MM.1S (cell line): ENCODE results near the gene APOBEC2.

ENCODE experiments used
- DNase-seq: peaks from one replicate; pipeline ENCODE4 v3.0.0-alpha.2; 2015
- H2AFZ ChIP-seq: fragments of 300-600 bp; sonication (generic); 2 replicates; pipeline ENCODE4 v1.6.0; 2016; ENCODE audit warnings: antibody characterized with exemption, low read length
- H3F3A ChIP-seq: fragments of 300-600 bp; sonication (generic); 2 replicates; pipeline ENCODE4 v1.6.1; 2016; ENCODE audit warnings: mild to moderate bottlenecking, antibody characterized with exemption, low read length, moderate library complexity, mixed read lengths; ENCODE audit not compliant: insufficient read depth
- H3K27ac ChIP-seq: fragments of 300-600 bp; sonication (generic); 2 replicates; pipeline ENCODE4 v1.5.1; 2016; ENCODE audit warnings: mild to moderate bottlenecking, low read length
- H3K27me3 ChIP-seq: fragments of 300-600 bp; sonication (generic); replicated peaks from 2 replicates; pipeline ENCODE4 v1.6.0; 2016; ENCODE audit warnings: low read length; ENCODE audit not compliant: insufficient read depth
- H3K36me3 ChIP-seq: fragments of 300-600 bp; sonication (generic); replicated peaks from 2 replicates; pipeline ENCODE4 v1.6.1; 2016; ENCODE audit warnings: mild to moderate bottlenecking, low read length, mixed read lengths; ENCODE audit not compliant: insufficient read depth
- H3K4me1 ChIP-seq: fragments of 300-600 bp; sonication (generic); 2 replicates; pipeline ENCODE4 v1.6.1; 2016; ENCODE audit warnings: low read length, mixed read lengths
- H3K4me2 ChIP-seq: fragments of 300-600 bp; sonication (generic); 2 replicates; pipeline ENCODE4 v1.6.0; 2016; ENCODE audit warnings: low read depth, low read length
- H3K4me3 ChIP-seq: fragments of 300-600 bp; sonication (generic); 2 replicates; pipeline ENCODE4 v1.5.1; 2016; ENCODE audit warnings: low read length, mixed read lengths
- H3K79me2 ChIP-seq: fragments of 300-600 bp; sonication (generic); 2 replicates; pipeline ENCODE4 v1.6.1; 2016; ENCODE audit warnings: mixed run types, low read length, mixed read lengths
- H3K9ac ChIP-seq: fragments of 300-600 bp; sonication (generic); 2 replicates; pipeline ENCODE4 v1.6.1; 2016; ENCODE audit warnings: low read length, mixed read lengths
- H3K9me2 ChIP-seq: fragments of 300-600 bp; sonication (generic); replicated peaks from 2 replicates; pipeline ENCODE4 v1.6.1; 2016; ENCODE audit warnings: mild to moderate bottlenecking, low read length, mixed read lengths; ENCODE audit not compliant: insufficient read depth
- H3K9me3 ChIP-seq: fragments of 300-600 bp; sonication (generic); replicated peaks from 2 replicates; pipeline ENCODE4 v1.6.1; 2016; ENCODE audit warnings: mild to moderate bottlenecking, low read length, mixed read lengths; ENCODE audit not compliant: insufficient read depth
- H4K20me1 ChIP-seq: fragments of 300-600 bp; sonication (generic); 2 replicates; pipeline ENCODE4 v1.6.1; 2016; ENCODE audit warnings: mild to moderate bottlenecking, low read length, moderate library complexity, mixed read lengths; ENCODE audit not compliant: insufficient read depth
- EZH2 ChIP-seq: fragments of 300-600 bp; sonication (generic); optimal IDR thresholded peaks from 2 replicates; pipeline ENCODE3; 2017; ENCODE audit warnings: low read depth, mild to moderate bottlenecking, antibody characterized with exemption, low read length, mixed read lengths
- EZH2phosphoT487 ChIP-seq: fragments of 300-600 bp; sonication (generic); IDR thresholded peaks from 2 replicates; pipeline ENCODE4 v1.6.1; 2018; ENCODE audit warnings: antibody characterized with exemption, low read length
- TF ChIP-seq, protein P1 (sequence below): fragments of 300-600 bp; sonication (generic); IDR thresholded peaks from 2 replicates; pipeline ENCODE4 v1.5.1; 2016; ENCODE audit warnings: antibody characterized with exemption, low read length, mixed read lengths

Gene APOBEC2

DNA sequence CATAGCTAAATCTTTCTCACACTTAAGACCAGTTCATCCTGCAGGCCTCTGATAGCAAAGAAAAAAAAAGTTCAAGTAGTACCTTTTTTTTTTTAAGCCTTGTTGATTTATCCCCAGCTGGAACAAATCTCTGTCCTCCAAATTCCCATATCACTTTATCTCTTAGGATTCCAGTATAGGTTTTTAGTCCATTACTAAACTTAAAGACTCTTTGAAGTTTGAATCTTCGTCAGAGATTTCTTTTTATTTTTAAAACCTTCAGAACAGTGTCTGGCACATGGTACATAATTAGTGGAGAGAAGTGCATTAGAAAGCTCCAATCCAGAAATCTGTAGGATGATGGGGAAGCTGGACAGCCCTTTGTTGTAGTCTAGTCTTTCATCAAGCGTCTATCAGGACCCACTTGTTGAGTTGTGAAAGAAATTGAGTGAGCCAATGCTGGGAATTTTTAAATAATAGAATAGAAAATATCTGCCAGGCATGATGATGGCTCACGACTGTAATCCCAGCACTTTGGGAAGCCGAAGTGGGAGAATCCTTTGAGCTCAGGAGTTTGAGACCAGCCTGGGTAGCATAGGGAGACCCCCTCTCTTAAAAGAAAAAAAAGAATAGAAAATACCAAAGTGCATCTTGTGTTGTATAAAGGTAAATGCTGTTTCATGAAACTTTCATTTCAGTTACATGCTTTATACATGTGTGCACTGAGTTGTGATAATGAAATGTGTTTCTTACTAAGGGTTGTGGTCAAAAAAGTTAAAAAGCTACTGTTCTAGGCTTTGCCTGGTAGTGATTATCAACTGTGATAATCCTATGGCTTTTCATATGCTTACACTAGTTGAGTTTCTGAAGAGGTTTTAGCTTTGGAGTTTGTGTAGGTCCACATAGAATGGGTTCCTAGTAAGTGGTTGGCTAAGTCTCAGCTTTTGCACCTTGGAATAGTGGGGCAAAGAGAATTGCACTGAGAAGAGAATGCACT is 22.9 kb downstream of the APOBEC2 start:
- no peak overlapping the region for H3K4me3 ChIP-seq

DNA sequence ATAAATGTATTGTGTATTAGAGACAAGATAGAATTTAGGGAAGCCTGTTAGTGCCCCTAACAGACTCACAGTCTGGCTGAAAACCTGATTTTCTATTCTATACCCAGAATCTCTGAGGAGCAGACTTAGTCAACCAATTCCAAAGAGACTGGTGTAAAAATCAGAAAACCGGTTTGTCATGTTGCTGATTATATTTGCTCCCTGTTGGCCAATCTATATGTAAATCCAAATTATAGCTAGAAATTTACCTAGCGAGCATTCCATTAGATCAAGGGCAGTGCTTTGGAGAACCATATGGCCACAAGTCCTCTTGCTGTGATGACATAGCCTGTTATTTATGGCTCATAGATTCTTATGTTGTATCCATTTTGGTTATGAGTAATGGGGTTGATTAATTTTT is 24.5 kb downstream of the APOBEC2 start:
- Histone ChIP-seq H3K9me3 (no peaks in the 10 kb centered on the region), H3K9ac (no peak overlapping the region), H3K9me2 (no peaks in the 10 kb centered on the region), H3F3A (peaks cover 12% of the 10 kb centered on the region), H3K27ac (no peak overlapping the region), H3K4me3 (no peak overlapping the region), H3K36me3 (peaks cover 10% of the 10 kb centered on the region), H4K20me1 (no peaks in the 10 kb centered on the region), H3K27me3 (no peaks in the 10 kb centered on the region), H3K4me1 (0 out of 2 replicates have a peak, but pooled peaks cover 3% of the 10 kb centered on the region), H2AFZ (no peak overlapping the region), H3K4me2 (no peak overlapping the region), H3K79me2 (peaks cover 90% of the 10 kb centered on the region)
- no peak for DNase-seq
- TF ChIP-seq EZH2phosphoT487 (no peak), EZH2 (no peak)
- TF ChIP-seq, protein P1, sequence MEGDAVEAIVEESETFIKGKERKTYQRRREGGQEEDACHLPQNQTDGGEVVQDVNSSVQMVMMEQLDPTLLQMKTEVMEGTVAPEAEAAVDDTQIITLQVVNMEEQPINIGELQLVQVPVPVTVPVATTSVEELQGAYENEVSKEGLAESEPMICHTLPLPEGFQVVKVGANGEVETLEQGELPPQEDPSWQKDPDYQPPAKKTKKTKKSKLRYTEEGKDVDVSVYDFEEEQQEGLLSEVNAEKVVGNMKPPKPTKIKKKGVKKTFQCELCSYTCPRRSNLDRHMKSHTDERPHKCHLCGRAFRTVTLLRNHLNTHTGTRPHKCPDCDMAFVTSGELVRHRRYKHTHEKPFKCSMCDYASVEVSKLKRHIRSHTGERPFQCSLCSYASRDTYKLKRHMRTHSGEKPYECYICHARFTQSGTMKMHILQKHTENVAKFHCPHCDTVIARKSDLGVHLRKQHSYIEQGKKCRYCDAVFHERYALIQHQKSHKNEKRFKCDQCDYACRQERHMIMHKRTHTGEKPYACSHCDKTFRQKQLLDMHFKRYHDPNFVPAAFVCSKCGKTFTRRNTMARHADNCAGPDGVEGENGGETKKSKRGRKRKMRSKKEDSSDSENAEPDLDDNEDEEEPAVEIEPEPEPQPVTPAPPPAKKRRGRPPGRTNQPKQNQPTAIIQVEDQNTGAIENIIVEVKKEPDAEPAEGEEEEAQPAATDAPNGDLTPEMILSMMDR: no peak

More for the DNA sequence above, 22.9 kb downstream of the APOBEC2 start:
- Histone ChIP-seq H3K36me3 (peaks cover 10% of the 10 kb centered on the region), H2AFZ (no peak overlapping the region), H3F3A (peaks cover 23% of the 10 kb centered on the region), H4K20me1 (no peaks in the 10 kb centered on the region), H3K27ac (no peak overlapping the region), H3K9me2 (no peaks in the 10 kb centered on the region), H3K4me1 (0 out of 2 replicates have a peak, but pooled peaks cover 3% of the 10 kb centered on the region), H3K27me3 (no peaks in the 10 kb centered on the region), H3K9me3 (no peaks in the 10 kb centered on the region), H3K79me2 (peaks cover 81% of the 10 kb centered on the region), H3K9ac (no peak overlapping the region), H3K4me2 (peak overlapping the region; percentile 76; the same call in 1 of the 2 replicates)
- no peak for DNase-seq
- TF ChIP-seq EZH2phosphoT487 (no peak), EZH2 (no peak)
- TF ChIP-seq, protein P1: no peak

DNA sequence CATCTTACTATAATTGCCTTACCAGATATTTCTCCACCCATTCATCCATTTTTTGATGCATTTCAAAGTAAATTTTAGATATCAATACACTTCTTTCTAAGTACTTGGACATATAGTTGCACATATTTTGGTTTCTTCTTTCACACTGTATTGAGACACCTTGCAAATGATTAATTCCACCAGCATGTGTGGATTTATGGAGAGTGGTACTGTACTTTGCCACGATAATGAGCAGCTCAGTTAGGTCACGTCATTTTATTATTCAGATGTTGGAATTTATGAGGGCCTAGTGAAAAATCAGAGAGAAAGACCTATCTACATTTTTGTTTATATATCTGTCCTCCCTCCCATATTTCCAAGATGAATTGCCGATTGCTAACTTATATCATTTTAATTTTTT is 25.1 kb downstream of the APOBEC2 start:
- H3K79me2 ChIP-seq: peaks cover 96% of the 10 kb centered on the region

More for the DNA sequence above, 25.1 kb downstream of the APOBEC2 start:
- Histone ChIP-seq H3K27ac (no peak overlapping the region), H3K4me3 (no peak overlapping the region), H3K27me3 (no peaks in the 10 kb centered on the region), H3K4me1 (0 out of 2 replicates have a peak, but pooled peaks cover 3% of the 10 kb centered on the region), H3K9ac (no peak overlapping the region), H4K20me1 (no peaks in the 10 kb centered on the region), H3K9me2 (no peaks in the 10 kb centered on the region), H3F3A (peaks cover 12% of the 10 kb centered on the region), H3K4me2 (no peak overlapping the region), H2AFZ (no peak overlapping the region), H3K9me3 (no peaks in the 10 kb centered on the region), H3K36me3 (peaks cover 10% of the 10 kb centered on the region)
- TF ChIP-seq EZH2phosphoT487 (no peak), EZH2 (no peak)
- TF ChIP-seq, protein P1: no peak
- DNase-seq: no peak
